Adrenal gland (tissue), 5 donors: Measurements from ENCODE around the gene ATXN1.

Experiments used
- CTCF ChIP-seq, 6 experiments: fragments of 450-650 bp in 4 of 6; fragments of 200-600 bp in 2 of 6; sonication (generic) in 1 of 6; IDR thresholded peaks; 1 replicate in 5 of 6; 2 replicates in 1 of 6; pipeline versions ENCODE4 v1.5.1 to v1.8.0; 2016 to 2021; ENCODE audit warnings: antibody characterized with exemption in 6 of 6, mild to moderate bottlenecking in 2 of 6, moderate library complexity in 1 of 6
- POLR2A ChIP-seq, 2 donors: fragments of 450-650 bp; IDR thresholded peaks; one replicate each; pipeline ENCODE4 v1.6.1; 2017; ENCODE audit warnings: antibody characterized with exemption in 2 of 2, mild to moderate bottlenecking in 2 of 2, moderate library complexity in 1 of 2
- donor health status: DM: no; HTN: no; CAD: no.

GRCh38 chr6:16656451-16656850 is 104.8 kb downstream of the ATXN1 start:
- TF ChIP-seq CTCF (IDR thresholded peaks at IDR 0.05) = no peak
- TF ChIP-seq POLR2A (IDR thresholded peaks at IDR 0.05) = no peak
